ENCODE data around the gene SH3PXD2B.

SH3PXD2B gene

GRCh38 chr5:172435362-172436077 is 18.8 kb downstream of the SH3PXD2B start:
- DNase-seq: no peak

GRCh38 chr5:172434251-172434650 is 20.1 kb downstream of the SH3PXD2B start:
- no peak for DNase-seq

GRCh38 chr5:172433513-172433912 is 20.8 kb downstream of the SH3PXD2B start:
- no peak for DNase-seq

- no peak for DNase-seq
These were observed 21.3 kb downstream of the SH3PXD2B start for GRCh38 chr5:172433071-172433470.

GRCh38 chr5:172430354-172430753 is 24.0 kb downstream of the SH3PXD2B start:
- DNase-seq: no peak

- DNase-seq: no peak
These were observed 25.0 kb downstream of the SH3PXD2B start for GRCh38 chr5:172429201-172429940.

- no peak for DNase-seq
These were observed 25.8 kb downstream of the SH3PXD2B start for GRCh38 chr5:172428224-172429166.

GRCh38 chr5:172427202-172427601 is 27.1 kb downstream of the SH3PXD2B start:
- no peak for DNase-seq

GRCh38 chr5:172426086-172426485 is 28.2 kb downstream of the SH3PXD2B start:
- DNase-seq: no peak

- no peak for DNase-seq
These were observed 28.9 kb downstream of the SH3PXD2B start for GRCh38 chr5:172425402-172425801.

GRCh38 chr5:172424808-172425207 is 29.5 kb downstream of the SH3PXD2B start:
- no peak for DNase-seq

GRCh38 chr5:172424111-172424490 is 30.2 kb downstream of the SH3PXD2B start:
- no peak for DNase-seq

GRCh38 chr5:172423379-172424110 is 30.8 kb downstream of the SH3PXD2B start:
- DNase-seq: no peak

- no peak for DNase-seq
These were observed 32.1 kb downstream of the SH3PXD2B start for GRCh38 chr5:172422255-172422654.

- DNase-seq: no peak
These were observed 33.3 kb downstream of the SH3PXD2B start for GRCh38 chr5:172421020-172421419.

- no peak for DNase-seq
These were observed 33.9 kb downstream of the SH3PXD2B start for GRCh38 chr5:172420235-172420939.

GRCh38 chr5:172418862-172419814 is 35.2 kb downstream of the SH3PXD2B start:
- no peak for DNase-seq

- no peak for DNase-seq
These were observed 36.2 kb downstream of the SH3PXD2B start for GRCh38 chr5:172417983-172418630.

GRCh38 chr5:172417130-172417841 is 37.0 kb downstream of the SH3PXD2B start:
- DNase-seq: no peak
